ENCODE results near the gene PLSCR3.

The PLSCR3 gene

DNA sequence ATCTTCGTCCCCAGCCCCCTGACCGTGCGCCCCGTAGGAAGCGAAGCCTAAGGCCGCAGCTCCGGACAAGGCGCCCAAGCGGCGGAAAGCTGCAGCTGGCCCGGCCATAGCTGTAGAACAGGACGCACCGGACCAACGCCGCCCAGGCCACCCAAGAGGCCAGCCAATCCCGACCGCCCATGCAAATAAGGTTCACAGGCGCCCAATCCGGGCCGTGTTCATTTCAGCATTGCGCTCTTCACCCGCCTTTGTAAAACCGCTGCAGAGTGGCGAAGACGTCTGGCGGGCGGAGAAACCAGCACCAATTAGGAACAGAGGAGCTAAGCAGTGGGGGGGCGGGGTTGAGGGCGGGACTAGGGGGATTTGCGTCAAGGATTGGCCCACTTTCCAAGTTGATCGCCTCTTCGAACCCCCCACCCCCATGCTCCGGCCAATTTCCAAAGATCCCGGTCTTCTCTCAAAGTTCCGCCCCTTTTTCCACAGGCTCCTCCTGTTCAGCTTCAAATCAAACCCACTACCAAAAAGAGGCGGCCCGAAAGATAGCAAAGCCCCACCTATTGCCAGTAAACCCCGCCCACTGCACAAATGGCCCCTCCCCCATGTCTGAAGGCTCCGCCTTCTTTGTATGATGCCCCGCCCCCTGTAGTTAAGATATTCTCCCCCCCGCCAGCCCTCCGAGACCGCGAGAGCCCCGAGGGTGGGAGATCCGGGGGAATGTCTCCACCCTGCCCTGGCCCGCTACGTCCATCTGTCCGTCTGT, 9.8 kb upstream of the PLSCR3 start, which contains the start of gene TMEM256:
TMEM256 (minus strand) TSS at position 121 of the 760 bp plus-strand sequence; CDS start at position 108, 13 bp downstream.
- TF ChIP-seq, protein P1, sequence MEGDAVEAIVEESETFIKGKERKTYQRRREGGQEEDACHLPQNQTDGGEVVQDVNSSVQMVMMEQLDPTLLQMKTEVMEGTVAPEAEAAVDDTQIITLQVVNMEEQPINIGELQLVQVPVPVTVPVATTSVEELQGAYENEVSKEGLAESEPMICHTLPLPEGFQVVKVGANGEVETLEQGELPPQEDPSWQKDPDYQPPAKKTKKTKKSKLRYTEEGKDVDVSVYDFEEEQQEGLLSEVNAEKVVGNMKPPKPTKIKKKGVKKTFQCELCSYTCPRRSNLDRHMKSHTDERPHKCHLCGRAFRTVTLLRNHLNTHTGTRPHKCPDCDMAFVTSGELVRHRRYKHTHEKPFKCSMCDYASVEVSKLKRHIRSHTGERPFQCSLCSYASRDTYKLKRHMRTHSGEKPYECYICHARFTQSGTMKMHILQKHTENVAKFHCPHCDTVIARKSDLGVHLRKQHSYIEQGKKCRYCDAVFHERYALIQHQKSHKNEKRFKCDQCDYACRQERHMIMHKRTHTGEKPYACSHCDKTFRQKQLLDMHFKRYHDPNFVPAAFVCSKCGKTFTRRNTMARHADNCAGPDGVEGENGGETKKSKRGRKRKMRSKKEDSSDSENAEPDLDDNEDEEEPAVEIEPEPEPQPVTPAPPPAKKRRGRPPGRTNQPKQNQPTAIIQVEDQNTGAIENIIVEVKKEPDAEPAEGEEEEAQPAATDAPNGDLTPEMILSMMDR (IDR thresholded peaks at IDR 0.05; ENCODE audit: low read depth, low read length): no peak
- H3K4me3 ChIP-seq (replicated peaks in 1 of 2; ENCODE audit: low read depth in 2 of 2, low read length in 2 of 2): peak within 1 kb of the TSS; percentile 75 to 81
- peak; percentile 100 for DNase-seq (ENCODE audit: low read depth in 2 of 2)

DNA sequence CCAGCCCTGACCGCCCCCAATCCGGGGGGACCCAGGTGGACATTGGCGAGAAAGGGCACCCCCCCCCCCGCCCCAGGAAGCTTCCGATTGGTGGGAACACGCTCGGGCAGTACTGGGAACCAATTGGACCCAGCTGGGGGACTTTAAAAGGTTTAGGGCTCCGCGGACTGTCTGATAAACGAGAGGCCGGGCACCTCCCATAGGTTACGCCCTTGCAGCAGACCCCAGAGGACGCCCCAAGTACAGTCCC, 9.3 kb upstream of the PLSCR3 start:
- TF ChIP-seq, protein P1 (IDR thresholded peaks at IDR 0.05; ENCODE audit: low read depth, low read length): no peak
- DNase-seq (ENCODE audit: low read depth in 2 of 2): no peak
- H3K4me3 ChIP-seq (replicated peaks in 1 of 2; ENCODE audit: low read depth in 2 of 2, low read length in 2 of 2): peak overlapping the region; percentile 68 to 81

DNA sequence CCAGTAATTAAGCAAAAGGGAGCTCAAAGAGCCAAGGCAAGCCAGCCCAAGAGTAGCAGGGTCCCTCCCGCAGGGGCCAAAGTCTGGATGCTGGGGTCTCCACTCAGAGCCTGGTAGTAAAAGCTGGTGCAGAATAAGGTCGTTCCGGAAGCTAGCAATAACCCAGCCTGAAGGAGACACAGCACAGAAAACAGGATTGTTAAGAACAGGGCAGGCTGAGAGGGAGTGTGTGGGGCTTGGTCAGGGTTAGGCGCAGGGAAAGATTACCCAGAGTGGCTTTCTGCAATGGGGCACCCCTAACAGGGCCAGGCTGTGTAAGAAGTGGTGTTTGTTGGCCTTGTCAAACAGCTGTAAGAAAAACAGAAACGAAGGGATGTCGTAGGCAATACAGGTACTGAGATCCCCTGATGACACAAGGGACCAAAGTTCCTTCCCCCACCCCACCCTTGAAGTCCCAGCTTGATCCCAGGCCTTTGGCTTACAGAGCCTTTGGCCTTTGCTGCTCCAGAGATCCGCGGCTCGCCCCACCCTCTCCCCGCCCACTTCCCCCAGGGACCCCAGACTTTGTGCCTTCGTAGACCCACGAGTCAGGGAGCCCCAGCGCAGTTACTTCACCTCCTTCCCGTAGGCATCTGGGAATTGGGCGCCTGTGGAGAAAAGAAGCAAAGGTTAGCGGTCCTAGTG, 8.9 kb upstream of the PLSCR3 start:
- H3K4me3 ChIP-seq (replicated peaks in 1 of 2; ENCODE audit: low read depth in 2 of 2, low read length in 2 of 2): peak overlapping the region; percentile 68 to 81
- DNase-seq (ENCODE audit: low read depth in 2 of 2): no peak
- TF ChIP-seq, protein P1 (IDR thresholded peaks at IDR 0.05; ENCODE audit: low read depth, low read length): no peak

DNA sequence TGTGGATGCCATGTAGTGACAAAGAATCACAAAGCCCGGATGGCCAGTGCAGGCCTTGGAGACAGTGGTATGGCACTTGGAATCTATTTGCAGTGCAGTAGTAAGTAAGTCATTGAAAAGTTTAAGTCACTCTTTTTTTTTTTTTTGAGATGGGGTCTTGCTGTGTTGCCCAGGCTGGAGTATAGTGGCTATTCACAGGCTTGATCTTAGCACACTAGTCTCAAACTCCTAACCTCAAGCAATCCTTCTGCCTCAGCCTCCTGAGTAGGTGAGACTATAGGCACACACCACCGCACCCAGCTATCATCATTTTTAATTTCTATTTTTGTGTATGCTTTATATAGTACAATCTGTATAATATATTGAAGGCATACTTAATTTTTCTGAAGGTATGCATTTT, 4.3 kb upstream of the PLSCR3 start:
- TF ChIP-seq, protein P1 (IDR thresholded peaks at IDR 0.05; ENCODE audit: low read depth, low read length): no peak
- DNase-seq (ENCODE audit: low read depth in 2 of 2): no peak
- no peak overlapping the region for H3K4me3 ChIP-seq (replicated peaks in 1 of 2; ENCODE audit: low read depth in 2 of 2, low read length in 2 of 2)

DNA sequence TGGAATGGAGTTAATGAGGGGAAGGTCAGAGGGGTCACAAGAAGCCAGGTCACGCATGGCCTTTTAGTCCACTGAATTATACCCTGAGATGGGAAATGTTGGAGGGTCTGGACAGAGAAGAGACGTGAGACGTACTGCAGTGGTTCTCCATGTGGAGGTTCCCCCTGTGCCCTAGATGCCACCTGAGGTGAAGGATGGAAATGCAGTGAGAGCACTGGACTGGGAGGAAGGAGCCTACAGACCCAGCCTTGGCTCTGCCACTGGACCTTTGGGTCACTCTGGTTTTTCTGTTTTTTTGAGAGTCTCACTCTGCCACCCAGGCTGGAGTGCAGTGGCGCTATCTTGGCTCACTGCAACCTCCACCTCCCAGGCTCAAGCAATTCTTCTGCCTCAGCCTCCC, 1.8 kb upstream of the PLSCR3 start:
- TF ChIP-seq, protein P1 (IDR thresholded peaks at IDR 0.05; ENCODE audit: low read depth, low read length): no peak
- no peak for DNase-seq (ENCODE audit: low read depth in 2 of 2)
- H3K4me3 ChIP-seq (replicated peaks in 1 of 2; ENCODE audit: low read depth in 2 of 2, low read length in 2 of 2): no peak overlapping the region

DNA sequence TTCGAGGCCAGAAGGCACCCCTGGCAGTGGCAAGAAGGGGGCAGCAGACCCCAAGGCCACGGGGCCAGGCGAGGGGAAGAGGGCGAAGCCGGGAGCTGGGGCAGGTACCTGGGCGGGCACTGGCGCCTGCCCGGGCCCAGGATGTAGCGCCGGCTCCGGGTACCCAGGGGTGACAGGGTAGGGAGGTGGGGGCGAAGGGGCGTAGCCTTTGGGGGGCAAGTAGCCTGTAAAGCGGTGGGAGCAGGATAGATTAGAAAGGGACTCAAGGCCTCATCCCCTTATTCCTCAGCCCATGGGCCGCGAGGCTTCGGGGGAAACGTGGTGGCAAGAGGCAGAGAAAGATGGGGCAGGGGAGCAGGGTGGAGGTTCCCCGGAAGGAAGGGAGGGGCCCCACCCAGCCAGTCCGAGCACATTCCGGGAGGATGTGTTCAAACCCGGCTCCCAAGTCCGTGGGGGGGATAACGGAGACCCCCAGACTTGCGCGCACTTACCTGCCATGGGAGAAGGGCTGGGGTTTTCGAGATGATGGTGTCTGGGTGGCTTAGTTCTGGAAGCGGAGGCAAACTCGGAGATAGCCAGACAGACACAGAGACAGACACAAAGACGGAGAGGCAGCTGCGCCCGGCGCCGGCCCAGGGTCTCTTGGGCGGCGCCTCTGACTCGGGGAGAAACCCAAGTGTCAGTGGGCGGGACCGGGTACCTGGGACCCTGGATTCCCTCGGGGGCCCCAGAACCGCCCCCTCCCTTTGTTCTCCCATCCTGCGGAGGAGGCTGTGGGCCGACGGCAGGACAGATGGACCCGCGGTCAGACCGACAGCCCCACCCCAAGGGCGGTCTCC, 493 bp downstream of the PLSCR3 start:
- peak overlapping the region; percentile 91 to 94 for H3K4me3 ChIP-seq (replicated peaks in 1 of 2; ENCODE audit: low read depth in 2 of 2, low read length in 2 of 2)
- TF ChIP-seq, protein P1 (IDR thresholded peaks at IDR 0.05; ENCODE audit: low read depth, low read length): peak; percentile 18
- no peak for DNase-seq (ENCODE audit: low read depth in 2 of 2)
